22Rv1 (cell line): Measurements from ENCODE around the gene NOS1AP.

ENCODE experiments used
- ZFX ChIP-seq: fragments of 450-650 bp; IDR thresholded peaks from 2 replicates; pipeline ENCODE4 v1.6.1; 2017; ENCODE audit warnings: antibody characterized with exemption, borderline replicate concordance
- TF ChIP-seq, protein P1 (sequence below): fragments of 450-650 bp; IDR thresholded peaks from 2 replicates; pipeline ENCODE4 v1.5.1; 2017; ENCODE audit warnings: mild to moderate bottlenecking

DNA sequence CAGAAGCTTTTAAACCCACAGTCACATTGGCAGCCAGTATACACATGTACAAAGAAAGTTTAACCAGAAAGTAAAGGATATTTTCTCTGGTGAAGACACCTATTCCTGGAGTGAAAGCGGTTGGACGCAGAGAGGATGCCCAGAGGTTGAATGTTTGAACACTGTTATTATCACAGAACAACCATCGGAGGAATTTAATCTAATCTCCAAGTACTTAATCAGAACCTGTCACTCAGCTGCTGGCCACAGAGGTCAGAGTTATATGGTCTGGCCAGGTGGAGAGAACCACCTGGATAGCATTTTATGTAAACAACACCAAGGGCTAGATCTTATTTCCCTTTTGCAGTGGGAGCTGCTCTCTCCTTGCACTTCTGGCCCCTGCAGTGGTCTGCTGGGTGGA is 277.8 kb downstream of the NOS1AP start:
- TF ChIP-seq, protein P1, sequence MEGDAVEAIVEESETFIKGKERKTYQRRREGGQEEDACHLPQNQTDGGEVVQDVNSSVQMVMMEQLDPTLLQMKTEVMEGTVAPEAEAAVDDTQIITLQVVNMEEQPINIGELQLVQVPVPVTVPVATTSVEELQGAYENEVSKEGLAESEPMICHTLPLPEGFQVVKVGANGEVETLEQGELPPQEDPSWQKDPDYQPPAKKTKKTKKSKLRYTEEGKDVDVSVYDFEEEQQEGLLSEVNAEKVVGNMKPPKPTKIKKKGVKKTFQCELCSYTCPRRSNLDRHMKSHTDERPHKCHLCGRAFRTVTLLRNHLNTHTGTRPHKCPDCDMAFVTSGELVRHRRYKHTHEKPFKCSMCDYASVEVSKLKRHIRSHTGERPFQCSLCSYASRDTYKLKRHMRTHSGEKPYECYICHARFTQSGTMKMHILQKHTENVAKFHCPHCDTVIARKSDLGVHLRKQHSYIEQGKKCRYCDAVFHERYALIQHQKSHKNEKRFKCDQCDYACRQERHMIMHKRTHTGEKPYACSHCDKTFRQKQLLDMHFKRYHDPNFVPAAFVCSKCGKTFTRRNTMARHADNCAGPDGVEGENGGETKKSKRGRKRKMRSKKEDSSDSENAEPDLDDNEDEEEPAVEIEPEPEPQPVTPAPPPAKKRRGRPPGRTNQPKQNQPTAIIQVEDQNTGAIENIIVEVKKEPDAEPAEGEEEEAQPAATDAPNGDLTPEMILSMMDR: no peak
- no peak for TF ChIP-seq ZFX
